Upper lobe of right lung (tissue), 1 donor: ENCODE measurements around the gene RAB8A. TPM values are rescaled to one million over a fixed set of nuclear protein-coding genes. Genes with fewer than 3 reads are reported as not detected.

Experiments
- ATAC-seq: fragments of 200-7000 bp; cut with Tn5 transposase; one replicate; pipeline ENCODE4 v1.9.1; 2020; ENCODE audit warnings: mild to moderate bottlenecking, moderate library complexity
- DNase-seq: peaks from one replicate; pipeline ENCODE4 v3.0.0-alpha.2; 2020
- H3K27ac ChIP-seq: fragments of 200-600 bp; one replicate; pipeline ENCODE4 v1.8.0; 2022
- H3K27me3 ChIP-seq: fragments of 200-600 bp; one replicate; pipeline ENCODE4 v1.8.0; 2022; ENCODE audit warnings: mild to moderate bottlenecking
- H3K36me3 ChIP-seq: fragments of 200-600 bp; one replicate; pipeline ENCODE4 v1.8.0; 2022
- H3K4me1 ChIP-seq: fragments of 200-600 bp; one replicate; pipeline ENCODE4 v1.8.0; 2022
- H3K4me3 ChIP-seq: fragments of 200-600 bp; one replicate; pipeline ENCODE4 v1.8.0; 2022; ENCODE audit warnings: mild to moderate bottlenecking
- H3K9me3 ChIP-seq: fragments of 200-600 bp; one replicate; pipeline ENCODE4 v1.8.0; 2022
- intact Hi-C: fragments of 100-400 bp; cut with DNase I; formaldehyde crosslinking; loops from one replicate; pipeline ENCODE4 v1.11.0; 2022
- total RNA-seq: library from RNA; stranded (reverse); fragmentation: NEBNext Ultra II Directional; extraction: Animal tissue kit (Norgen Biotek cat#: 25700); gene quantifications from one replicate; pipeline ENCODE4 v1.2.1, GENCODE V29; 2021
- TF ChIP-seq, protein P1 (sequence below): fragments of 200-600 bp; IDR thresholded peaks from one replicate; pipeline ENCODE4 v1.8.0; 2022; ENCODE audit warnings: antibody characterized with exemption
- donor health status: DM: no; HTN: yes; CAD: no; lungs with severe emphysema.

RAB8A gene
- total RNA-seq, 1 donor from 2014 or later, result 101 TPM

DNA sequence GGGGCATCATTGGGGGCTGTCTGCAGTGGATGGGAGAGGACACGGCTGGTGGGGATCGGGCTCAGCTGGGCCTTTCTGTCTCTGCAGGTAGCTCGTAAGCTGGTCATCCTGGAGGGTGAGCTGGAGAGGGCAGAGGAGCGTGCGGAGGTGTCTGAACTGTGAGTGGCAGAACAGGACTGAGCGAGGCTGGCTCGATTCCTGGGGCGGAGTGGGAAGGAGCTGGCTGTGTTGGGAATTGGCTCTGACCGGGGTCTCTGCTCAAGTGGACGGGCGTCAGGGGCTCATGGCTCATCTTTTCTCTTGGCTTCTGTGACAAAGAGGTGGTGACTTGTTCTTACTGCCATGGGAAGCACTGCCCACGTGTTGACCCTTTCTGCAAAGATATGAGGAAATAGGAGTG, 23.7 kb upstream of the RAB8A start:
- peak; percentile 3 for ATAC-seq
- TF ChIP-seq, protein P1, sequence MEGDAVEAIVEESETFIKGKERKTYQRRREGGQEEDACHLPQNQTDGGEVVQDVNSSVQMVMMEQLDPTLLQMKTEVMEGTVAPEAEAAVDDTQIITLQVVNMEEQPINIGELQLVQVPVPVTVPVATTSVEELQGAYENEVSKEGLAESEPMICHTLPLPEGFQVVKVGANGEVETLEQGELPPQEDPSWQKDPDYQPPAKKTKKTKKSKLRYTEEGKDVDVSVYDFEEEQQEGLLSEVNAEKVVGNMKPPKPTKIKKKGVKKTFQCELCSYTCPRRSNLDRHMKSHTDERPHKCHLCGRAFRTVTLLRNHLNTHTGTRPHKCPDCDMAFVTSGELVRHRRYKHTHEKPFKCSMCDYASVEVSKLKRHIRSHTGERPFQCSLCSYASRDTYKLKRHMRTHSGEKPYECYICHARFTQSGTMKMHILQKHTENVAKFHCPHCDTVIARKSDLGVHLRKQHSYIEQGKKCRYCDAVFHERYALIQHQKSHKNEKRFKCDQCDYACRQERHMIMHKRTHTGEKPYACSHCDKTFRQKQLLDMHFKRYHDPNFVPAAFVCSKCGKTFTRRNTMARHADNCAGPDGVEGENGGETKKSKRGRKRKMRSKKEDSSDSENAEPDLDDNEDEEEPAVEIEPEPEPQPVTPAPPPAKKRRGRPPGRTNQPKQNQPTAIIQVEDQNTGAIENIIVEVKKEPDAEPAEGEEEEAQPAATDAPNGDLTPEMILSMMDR, result no peak

DNA sequence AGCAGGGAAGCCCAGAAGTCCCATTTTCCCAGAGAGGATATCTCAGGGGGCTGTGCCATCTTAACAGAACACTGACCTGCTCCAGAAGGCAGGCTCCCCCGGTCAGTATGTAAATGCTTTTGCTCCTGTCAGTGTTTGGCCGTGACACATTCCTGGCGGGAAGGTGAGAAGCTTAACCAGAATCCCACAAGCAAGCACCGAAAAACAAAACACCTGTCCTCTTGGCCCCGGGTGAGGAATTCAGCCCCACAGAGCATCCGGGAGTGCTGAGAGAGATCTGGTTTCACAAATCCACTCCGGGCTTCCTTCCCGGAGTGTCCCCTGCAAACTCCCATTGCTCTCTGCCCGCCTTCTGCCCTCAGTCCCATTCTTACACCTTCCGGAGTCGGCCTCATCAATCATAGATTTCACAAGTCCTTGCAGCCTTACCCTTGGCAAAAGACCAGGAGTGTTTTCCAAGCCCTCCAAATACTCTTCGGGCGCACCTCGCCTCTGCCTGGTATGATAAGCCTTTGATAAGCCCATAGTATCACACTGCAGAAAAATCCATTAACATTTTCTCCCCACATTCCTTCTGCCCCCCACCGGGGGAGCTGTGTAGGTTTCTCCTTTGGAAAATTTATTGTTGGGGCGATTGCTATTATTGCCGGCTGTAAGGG, 23.2 kb upstream of the RAB8A start:
- ATAC-seq (peak; percentile 77), DNase-seq (peak; percentile 78)
- Histone ChIP-seq H3K4me3 (no peak overlapping the region), H3K4me1 (peaks cover 49% of the 10 kb centered on the region), H3K9me3 (no peaks in the 10 kb centered on the region), H3K36me3 (peaks cover 99% of the 10 kb centered on the region), H3K27ac (peak overlapping the region; percentile 76), H3K27me3 (no peaks in the 10 kb centered on the region)
- TF ChIP-seq, protein P1, result no peak
- intact Hi-C loops, result no loop called here

More for the DNA sequence above, 23.7 kb upstream of the RAB8A start:
- H3K4me1 ChIP-seq, result peaks cover 55% of the 10 kb centered on the region
- H3K36me3 ChIP-seq, result peaks cover 99% of the 10 kb centered on the region
- no peak for DNase-seq
- H3K27ac ChIP-seq, result peak overlapping the region; percentile 76
- no peaks in the 10 kb centered on the region for H3K9me3 ChIP-seq
- H3K27me3 ChIP-seq, result no peaks in the 10 kb centered on the region
- H3K4me3 ChIP-seq, result no peak overlapping the region
- intact Hi-C loops, result no loop called here

DNA sequence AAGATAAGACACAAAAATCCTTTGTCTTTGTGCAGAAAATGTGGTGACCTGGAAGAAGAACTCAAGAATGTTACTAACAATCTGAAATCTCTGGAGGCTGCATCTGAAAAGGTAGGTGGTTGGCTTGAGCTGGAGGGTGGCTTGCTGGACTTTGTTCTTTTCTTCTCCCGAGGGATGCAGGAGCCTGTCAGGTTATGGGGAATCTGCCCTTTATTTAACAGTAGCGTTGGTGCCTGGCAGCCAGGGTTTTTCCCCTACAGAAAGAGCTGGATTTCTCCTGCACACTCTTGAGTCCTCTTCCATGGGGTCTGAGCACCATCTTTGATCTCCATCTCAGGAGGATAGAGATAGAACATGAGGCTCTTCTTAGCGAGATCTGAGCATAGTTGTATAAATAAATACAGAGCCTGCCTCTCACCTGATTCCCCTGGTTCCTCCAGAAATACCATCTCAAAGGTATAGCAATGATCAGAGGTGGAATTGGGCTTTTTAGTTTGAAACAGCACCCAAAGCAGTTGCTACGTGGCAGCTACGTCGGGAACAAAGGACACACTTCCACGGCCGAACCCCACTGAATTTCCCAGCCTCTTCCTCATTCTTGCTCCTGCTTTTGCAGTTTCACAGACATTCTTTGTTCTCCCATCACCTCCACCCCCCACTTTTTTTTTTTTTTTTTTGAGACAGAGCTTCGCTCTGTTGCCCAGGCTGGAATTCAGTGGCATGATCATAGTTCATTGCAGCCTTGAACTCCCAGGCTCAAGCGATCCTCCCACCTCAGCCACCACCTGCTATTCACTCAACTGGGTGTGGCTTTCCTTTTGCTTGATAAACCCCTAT, 22.5 kb upstream of the RAB8A start:
- Histone ChIP-seq H3K9me3 (no peaks in the 10 kb centered on the region), H3K4me3 (no peak overlapping the region), H3K27ac (peak overlapping the region; percentile 76), H3K27me3 (no peaks in the 10 kb centered on the region), H3K4me1 (peaks cover 46% of the 10 kb centered on the region), H3K36me3 (peaks cover 99% of the 10 kb centered on the region)
- intact Hi-C loops, result no loop called here
- DNase-seq, result no peak
- no peak for ATAC-seq
- TF ChIP-seq, protein P1, result no peak

DNA sequence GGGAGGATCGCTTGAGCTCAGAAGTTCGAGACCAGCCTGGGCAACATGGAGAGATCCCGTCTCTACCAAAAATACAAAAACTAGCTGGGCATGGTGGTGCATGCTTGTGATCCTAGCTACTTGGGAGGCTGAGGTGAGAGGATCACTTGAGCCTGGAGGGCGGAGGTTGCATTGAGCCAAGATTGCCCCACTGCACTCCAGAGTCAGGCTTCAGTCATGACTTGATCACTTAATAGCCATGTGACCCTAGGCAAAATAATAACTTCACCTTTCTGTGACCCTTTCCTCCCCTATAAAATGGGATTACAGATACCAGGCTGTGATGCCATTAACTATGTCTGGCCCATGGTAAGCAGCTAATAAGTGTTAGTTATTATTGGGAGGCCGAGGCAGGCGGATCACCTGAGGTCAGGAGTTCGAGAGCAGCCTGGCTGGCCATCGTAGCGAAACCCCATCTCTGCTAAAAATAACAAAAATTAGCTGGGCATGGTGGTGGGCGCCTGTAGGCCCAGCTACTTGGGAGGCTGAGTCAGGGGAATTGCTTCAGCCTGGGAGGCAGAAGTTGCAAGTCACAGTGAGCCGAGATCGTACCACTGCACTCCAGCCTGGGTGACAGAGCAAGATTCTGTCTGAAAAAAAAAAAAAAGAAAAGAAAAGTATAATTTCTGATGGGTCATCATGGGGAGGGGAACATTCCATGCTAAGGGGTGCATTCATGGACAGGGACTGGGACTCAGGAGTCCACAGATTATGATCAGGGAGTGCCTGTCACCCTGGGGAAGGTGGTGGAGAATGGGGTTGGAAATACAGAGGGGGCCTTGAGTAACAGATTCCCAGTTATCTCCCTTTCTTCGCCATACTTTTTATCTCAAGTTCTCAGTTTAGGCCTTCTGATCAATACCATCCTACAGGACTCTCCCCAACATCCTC, 19.9 kb upstream of the RAB8A start:
- no peaks in the 10 kb centered on the region for H3K27me3 ChIP-seq
- TF ChIP-seq, protein P1, result no peak
- peaks cover 100% of the 10 kb centered on the region for H3K36me3 ChIP-seq
- no peak for DNase-seq
- no peaks in the 10 kb centered on the region for H3K9me3 ChIP-seq
- ATAC-seq, result no peak
- H3K4me3 ChIP-seq, result no peak overlapping the region
- peak overlapping the region; percentile 11 for H3K27ac ChIP-seq
- H3K4me1 ChIP-seq, result peaks cover 25% of the 10 kb centered on the region
- intact Hi-C loops, result no loop called here

DNA sequence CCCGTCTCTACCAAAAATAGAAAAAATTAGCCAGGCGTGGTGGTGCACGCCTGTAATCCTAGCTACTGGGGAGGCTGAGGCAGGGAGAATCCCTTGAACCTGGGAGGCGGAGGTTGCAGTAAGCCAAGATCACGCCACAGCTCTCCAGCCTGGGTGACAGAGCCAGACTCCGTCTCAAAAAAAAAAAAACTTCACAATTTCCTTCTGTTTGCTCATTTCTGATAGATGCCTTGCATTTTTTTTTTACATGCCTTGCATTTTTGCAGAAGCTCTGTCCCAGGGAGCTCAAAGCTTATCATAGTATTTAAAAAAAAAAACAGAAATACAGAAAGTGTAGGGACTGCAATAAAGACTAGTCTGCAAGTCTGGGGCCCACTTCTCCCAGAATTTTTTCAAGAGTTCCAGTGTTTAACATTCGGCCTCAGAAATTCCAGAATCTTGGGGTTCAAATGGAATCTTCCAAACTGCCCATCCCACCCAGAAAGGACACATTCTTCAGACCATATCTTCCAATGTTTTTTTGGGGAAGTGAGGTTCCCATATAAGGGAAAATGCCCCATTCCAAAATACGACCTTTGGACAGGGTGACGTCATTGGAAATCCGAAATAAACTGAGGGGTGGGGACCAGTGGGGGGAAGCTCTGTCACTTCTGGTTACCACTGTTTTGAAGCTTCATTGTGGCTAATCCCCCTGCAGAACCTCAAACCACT, 17.2 kb upstream of the RAB8A start:
- peaks cover 100% of the 10 kb centered on the region for H3K36me3 ChIP-seq
- intact Hi-C loops, result no loop called here
- TF ChIP-seq, protein P1, result no peak

More for the DNA sequence above, 17.2 kb upstream of the RAB8A start:
- no peak overlapping the region for H3K4me3 ChIP-seq
- peaks cover 8% of the 10 kb centered on the region for H3K4me1 ChIP-seq
- ATAC-seq (no peak), DNase-seq (no peak)
- peak overlapping the region; percentile 49 for H3K27ac ChIP-seq
- no peaks in the 10 kb centered on the region for H3K27me3 ChIP-seq
- no peaks in the 10 kb centered on the region for H3K9me3 ChIP-seq
